ENCODE data around the gene SERGEF.

GRCh38 chr11:17864478-17864941 is 148.3 kb downstream of the SERGEF start:
- TF ChIP-seq CTCF (IDR thresholded peaks at IDR 0.05; ENCODE audit: insufficient read depth, low read length) (no peak), POLR2AphosphoS5 (IDR thresholded peaks at IDR 0.05; ENCODE audit: low read depth) (no peak), SPI1 (IDR thresholded peaks at IDR 0.05; ENCODE audit: borderline replicate concordance, low read depth) (no peak), GABPA (IDR thresholded peaks at IDR 0.05; ENCODE audit: low read depth) (no peak)

All from HL-60 (cell line).